Hippocampal formation (tissue), 2 donors: Measurements from ENCODE around the gene GALNT10.

ENCODE experiments used
- DNase-seq, 2 donors: peaks; one replicate each; lab custom pipeline; 2025; lab: John Stamatoyannopoulos, UW

The GALNT10 gene

DNA sequence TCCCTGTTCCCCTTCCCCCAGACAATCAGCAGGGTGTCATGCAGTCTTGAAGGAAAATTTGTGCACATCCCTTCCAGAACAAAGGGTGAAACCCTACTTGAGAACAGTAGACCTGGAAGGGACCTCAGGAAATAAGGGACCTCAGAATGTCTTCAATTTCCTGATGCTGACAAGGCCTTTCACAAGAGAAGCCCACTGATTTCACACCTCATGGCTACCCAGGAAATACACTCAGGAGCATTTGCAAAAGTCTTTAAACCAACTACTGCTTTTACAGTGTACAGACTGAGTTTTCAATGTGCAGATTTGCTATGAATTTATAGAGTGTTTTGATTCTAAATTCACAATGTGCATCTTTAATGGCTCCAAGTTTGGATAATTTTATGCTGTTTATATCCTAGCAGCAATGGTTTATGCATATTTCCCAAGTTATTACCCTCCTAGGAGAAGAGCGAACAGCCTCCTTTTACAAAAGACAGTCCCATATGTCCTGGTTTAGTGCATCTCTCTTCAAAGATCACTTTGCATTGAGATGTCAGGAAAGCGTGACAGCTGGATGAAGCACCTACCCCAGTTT lies 74.8 kb downstream of the GALNT10 start:
- DNase-seq, result no peak

GRCh38 chr5:154267516-154267915 lies 77.0 kb downstream of the GALNT10 start:
- DNase-seq, result no peak

DNA sequence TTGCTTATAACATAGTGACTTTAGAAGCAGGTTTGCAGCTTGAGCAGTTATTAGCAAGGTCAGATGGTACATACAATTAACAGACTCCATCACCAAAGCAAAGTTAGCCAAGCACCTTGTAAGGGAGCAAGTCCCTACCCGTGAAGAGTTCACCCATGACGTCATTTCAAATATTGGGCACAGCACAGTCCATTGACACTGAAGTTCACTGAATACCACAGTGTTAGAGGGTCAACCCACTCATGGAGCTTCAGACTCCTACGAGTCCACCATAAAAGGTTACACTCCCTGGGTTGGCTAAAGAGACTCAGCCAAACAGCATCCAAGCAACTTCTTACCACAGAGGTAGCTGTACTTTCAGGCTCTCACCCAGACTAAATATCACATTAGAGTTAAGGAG lies 77.5 kb downstream of the GALNT10 start:
- no peak for DNase-seq

DNA sequence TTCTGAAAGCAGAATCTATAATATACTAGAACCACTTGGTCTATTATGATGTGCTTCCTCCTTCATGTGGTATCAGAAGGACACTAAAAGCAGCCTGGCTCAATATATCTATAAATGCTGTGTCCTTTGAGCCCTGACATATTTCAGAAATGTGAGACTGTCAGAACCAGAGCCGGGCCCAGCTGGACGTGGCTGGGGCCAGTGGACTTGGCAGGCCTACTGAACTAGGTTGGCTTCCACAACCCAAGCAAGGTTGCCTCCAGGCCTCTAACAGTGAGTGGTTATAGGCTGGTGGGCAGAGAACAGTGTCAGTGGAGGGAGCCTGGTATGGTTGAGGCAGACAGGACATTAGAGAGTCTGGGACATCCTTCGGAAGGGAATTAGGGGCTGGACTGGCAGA lies 78.9 kb downstream of the GALNT10 start:
- DNase-seq, result no peak

- DNase-seq, result no peak
These were observed 80.9 kb downstream of the GALNT10 start for GRCh38 chr5:154271466-154271865.

GRCh38 chr5:154271936-154272514 lies 81.5 kb downstream of the GALNT10 start:
- DNase-seq, result no peak

DNA sequence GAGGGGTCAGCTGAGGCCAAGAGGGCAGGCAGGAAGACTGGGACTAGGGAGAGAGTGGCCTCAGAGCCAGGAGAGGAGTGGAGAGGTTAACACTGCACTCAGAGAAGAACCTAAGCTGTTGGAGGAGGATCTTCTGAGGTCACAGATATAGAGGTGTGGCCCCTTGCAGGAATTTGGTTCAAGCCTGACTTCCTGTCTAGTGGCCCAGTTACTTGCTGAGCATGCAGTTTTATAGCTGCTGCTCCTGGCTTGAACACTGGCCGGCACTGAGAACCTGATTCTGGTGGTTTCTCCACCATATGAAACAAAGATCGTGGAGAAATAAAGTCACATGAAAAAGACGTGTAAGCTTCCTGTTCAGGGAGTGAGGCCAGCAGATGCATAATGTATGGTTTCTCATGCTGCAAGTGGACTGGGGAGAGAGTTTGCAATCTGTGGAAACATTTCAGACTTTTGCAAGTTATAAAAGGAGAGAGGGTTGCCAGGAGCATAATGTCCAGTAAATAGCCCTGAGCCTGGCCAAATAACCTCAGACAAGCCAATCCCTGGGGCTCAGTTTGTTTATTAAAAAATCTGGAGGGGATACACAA lies 82.6 kb downstream of the GALNT10 start:
- no peak for DNase-seq

GRCh38 chr5:154273963-154274827 lies 83.7 kb downstream of the GALNT10 start:
- no peak for DNase-seq

GRCh38 chr5:154274828-154275185 lies 84.3 kb downstream of the GALNT10 start:
- no peak for DNase-seq

DNA sequence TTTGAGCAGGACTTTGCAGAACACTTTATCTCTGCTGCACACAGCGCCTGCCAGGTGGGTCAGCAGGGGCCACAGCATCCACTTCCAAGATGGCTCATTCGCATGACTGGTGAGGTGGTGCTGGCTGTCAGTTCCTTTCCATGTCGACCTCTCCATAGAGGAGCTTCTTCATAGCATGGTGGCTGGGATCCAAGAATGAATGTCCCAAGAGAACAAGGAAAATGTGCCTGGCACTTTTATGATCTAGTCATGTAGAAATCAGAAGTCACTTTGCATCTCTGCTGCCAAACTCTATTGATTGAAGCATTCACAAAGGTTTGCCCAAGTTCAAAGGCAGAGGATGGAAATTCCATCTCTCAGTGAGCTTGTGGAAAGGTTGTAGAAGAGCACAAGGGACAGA lies 85.0 kb downstream of the GALNT10 start:
- no peak for DNase-seq

DNA sequence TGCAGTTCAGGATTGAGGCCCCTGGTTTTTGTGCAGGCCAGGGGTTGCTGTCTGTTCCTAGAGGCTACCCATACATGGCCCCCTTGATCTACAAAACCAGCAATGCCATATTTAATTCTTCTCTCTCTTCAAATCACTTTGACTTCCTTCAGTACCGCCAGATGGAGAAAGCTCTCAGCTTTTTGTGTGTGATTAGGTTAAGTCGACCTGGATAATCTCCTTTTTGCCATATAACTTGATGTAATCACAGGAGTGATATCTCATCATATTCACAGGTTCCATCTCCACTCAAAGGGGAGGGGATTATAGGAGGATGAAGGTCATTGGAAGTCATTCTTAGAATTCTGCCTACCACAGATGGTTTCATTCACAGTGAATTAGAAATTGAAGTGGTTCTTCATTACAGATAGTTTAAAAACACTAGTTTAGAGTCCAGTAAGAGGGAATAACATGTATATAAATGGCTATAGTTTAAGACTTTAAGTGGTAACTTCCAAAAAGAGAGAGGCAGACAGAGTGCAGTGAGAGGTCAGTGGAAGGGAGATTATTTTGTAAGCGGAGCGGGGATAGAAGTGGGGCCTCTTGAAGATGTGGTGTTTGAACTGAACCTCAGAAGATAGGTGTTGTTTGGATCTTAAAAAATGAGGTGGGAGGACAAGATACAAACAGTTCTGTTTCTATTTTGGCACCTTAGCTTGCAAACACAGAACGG lies 85.9 kb downstream of the GALNT10 start:
- no peak for DNase-seq

DNA sequence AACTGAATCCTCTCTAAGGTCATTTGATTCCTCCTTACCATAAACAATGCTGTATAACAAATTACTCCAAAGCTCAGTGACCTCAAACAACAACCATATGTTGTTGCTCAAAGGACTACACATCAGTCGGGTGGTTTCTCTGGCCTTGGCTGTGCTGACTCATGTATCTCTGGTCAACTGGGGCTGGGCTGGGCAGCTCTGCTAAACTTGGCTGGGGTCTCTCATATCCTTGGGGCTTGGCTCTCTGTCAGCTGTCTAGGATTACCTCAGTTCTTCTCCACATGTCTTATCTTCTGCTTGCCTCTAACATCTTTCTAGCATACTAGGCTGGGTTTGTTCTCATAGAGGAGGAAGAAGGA lies 86.4 kb downstream of the GALNT10 start:
- DNase-seq, result no peak

DNA sequence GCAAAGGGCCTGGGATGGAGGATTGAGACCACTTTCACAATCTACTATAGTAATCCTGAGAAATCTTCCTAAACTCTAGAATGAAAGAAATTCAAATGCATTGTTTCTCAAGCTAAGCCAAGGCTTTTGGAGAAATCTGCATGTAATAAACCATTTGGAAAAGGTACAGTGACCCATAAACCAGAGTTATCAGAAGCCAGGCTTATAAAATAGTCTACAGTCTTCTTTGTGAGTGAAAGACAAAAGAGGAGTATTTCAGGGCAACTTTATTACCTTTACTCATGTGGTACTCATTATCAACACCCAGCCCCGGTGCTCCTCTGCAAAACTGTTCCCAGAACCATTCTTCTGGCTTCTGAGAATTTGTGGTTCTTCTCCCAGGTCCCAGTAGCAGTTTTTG lies 87.0 kb downstream of the GALNT10 start:
- no peak for DNase-seq

DNA sequence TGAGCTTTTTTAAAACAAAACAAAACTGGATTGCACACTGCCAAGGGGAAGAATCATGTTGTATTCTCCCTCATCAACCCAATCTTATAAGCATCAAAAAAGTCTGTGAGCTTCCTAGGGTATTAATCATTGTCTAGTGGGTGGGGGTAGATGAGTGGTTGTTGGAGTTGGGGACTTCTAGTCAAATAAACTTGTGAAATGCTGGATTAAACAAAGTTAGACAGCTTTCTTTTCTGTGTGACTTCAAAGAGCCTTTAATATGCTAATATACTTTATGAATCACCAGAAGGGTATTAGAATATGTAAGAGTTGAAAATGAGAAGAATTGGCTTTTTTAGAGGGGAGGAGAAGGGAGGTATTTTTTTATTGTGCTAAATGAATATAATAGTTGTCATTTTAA lies 87.7 kb downstream of the GALNT10 start:
- DNase-seq, result no peak

- DNase-seq, result no peak
These were observed 88.4 kb downstream of the GALNT10 start for GRCh38 chr5:154278908-154279307.

- DNase-seq, result peak in 1 of 2 donors; percentile 10
These were observed 93.9 kb downstream of the GALNT10 start for GRCh38 chr5:154284433-154284832.

DNA sequence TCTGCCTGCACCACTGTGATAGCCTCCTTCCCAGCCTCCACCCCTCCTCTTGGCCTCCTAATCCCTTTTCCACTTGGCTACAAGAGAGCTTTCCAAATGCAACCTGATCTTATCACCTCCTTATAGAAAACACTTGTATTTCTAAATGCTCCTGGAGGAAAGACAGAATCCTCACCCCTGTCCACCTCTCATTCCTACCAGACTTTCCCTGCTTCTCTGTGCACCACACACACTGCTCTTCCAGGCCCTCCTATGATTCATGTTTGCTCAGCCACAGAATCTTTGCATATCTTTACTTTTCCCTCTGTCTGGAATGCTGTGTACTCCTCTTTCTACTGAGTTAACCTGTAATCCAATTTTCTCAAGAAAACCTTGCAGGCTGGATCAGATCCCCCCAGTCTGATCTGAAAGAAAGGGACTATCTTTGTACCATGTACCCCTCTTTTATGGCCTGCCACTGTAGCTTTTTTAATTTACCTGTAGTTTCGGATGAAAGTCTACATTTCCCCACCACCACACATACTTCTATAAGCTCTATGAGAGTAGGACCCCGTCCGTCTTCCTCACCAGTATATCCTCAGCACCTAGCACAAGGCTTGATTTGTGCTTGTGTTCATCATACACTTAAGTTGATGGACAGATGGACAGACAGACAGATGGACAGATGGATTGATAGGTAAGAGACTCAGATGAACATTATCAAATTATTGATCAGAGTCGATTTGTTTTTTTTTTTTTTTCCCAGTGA lies 95.3 kb downstream of the GALNT10 start:
- DNase-seq, result no peak

DNA sequence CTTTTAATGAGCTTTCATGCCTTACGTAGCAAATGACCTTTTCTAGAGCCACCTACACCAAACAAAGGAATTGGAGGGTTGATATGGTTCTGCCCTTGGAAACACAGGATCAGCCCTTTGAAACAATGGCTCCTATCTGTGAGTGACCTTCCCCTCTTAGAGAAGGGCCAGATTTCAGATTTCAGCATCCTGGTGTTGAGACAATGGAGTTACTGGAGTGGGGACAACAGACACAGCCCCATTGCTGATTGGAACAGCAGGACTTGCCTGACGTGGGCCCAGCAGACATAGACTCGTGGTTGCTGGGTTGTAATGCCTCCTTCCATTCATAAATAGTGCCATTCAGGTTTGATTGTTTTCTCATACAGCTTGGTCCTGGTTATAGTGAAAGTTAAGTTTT lies 96.0 kb downstream of the GALNT10 start:
- no peak for DNase-seq

GRCh38 chr5:154287136-154287535 lies 96.6 kb downstream of the GALNT10 start:
- no peak for DNase-seq

DNA sequence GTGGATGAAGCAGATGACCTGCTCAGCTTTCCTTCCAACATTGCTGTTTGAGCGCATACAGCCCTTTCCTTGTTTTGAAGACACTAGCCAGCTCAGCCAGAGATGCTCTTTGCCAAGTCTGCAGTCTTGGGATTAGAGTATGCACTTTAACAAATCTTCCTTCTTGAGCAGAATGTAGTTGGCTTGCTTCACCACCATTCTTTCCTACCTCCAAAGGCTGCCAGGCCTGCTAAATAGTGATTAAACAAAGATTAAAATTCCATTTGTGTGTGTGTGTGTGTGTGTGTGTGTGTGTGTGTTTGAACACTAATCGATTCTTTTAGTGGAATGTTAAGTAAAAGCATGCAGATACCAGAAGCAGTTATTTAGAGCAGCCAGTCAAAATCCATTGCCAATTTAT lies 97.6 kb downstream of the GALNT10 start:
- DNase-seq, result peak in 1 of 2 donors; percentile 12

- DNase-seq, result no peak
These were observed 101.4 kb downstream of the GALNT10 start for GRCh38 chr5:154291917-154292316.

GRCh38 chr5:154293219-154293618 lies 102.7 kb downstream of the GALNT10 start:
- DNase-seq, result no peak
